ENCODE measurements around the gene MTSS2.
A peak's percentile ranks its signal among the peaks of the same experiment; 100 is the strongest.
"Not testable (repeated sequence)": the region's sequence is repeated elsewhere in the genome, so short reads cannot be mapped to it uniquely, and the experiment has no call there.

Gene MTSS2

GRCh38 chr16:70650216-70650615 is 35.6 kb downstream of the MTSS2 start:
- no peaks in the 10 kb centered on the region for H3K36me3 ChIP-seq
- H3K27ac ChIP-seq, result no peak overlapping the region
- no peak overlapping the region for H3K4me3 ChIP-seq
- H3K9ac ChIP-seq, result no peak overlapping the region
- H3K4me1 ChIP-seq, result peaks cover 0 to 9% (median 0%) of the 10 kb centered on the region in 10 experiments; a peak in 6 of 20 replicates
- H4K20me1 ChIP-seq, result no peaks in the 10 kb centered on the region
- no peak for TF ChIP-seq Cebpa-rat (IDR thresholded peaks at IDR 0.05)
- H3K27me3 ChIP-seq, result no peaks in the 10 kb centered on the region
- H3K9me3 ChIP-seq (replicated peaks in 1 of 11), result no peaks in the 10 kb centered on the region
- no peak overlapping the region for H3K4me2 ChIP-seq

DNA sequence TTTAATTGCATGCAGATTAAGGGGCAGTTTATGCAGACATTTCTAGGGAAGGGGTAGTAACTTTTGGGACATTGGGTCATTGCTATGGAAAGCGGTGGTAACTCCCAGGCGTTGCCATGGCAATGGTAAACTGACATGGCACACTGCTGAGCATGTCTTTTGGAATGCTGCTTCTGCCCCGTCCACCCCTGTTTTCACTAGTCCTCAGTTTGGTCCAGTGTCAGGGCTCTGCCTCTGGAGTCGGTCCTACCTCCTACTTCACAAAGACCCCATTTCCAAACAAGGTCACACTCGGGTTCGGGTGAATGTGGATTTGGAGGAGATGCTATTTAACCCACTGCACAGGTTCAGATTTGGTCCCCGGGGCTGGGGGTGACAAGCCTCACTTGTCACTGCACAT is 36.6 kb downstream of the MTSS2 start:
- Histone ChIP-seq H3K9ac (no peak overlapping the region), H3K27ac (no peak overlapping the region), H3K27me3 (no peaks in the 10 kb centered on the region), H3K4me2 (no peak overlapping the region), H3K4me3 (no peak overlapping the region), H3K4me1 (peaks cover 0 to 8% (median 0%) of the 10 kb centered on the region in 10 experiments; a peak in 6 of 20 replicates), H3K36me3 (no peaks in the 10 kb centered on the region), H4K20me1 (no peaks in the 10 kb centered on the region), H3K9me3 (replicated peaks in 1 of 11) (no peaks in the 10 kb centered on the region)
- no peak for TF ChIP-seq Cebpa-rat (IDR thresholded peaks at IDR 0.05)

DNA sequence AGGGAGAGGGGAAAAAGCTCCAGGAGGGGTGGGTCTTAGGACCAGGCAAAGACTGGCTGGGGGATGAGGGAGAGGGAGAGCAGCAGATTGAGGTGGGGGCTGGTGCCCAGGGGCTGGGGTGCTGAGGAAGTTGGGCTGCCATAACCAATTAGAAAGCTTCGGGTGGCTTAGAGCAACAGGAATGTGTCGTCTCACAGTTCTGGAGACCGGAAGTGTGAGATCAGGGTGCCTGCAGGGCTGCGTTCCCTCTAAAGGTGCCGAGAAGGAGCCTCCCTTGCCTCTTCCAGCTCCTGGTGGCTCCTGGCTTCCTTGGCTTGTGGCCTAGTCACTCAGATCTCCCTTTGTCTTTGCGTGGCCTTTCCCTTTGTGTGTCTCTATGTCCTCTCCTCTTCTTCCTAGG is 37.2 kb downstream of the MTSS2 start:
- no peak overlapping the region for H3K4me2 ChIP-seq

GRCh38 chr16:70647441-70648359 is 38.2 kb downstream of the MTSS2 start:
- no peak overlapping the region for H3K27ac ChIP-seq
- H4K20me1 ChIP-seq, result no peaks in the 10 kb centered on the region
- H3K4me2 ChIP-seq, result no peak overlapping the region
- TF ChIP-seq Cebpa-rat (IDR thresholded peaks at IDR 0.05), result no peak
- no peak overlapping the region for H3K9ac ChIP-seq
- no peaks in the 10 kb centered on the region for H3K27me3 ChIP-seq
- H3K4me1 ChIP-seq, result peaks cover 0 to 3% (median 0%) of the 10 kb centered on the region in 10 experiments; a peak in 1 of 20 replicates
- no peak overlapping the region for H3K4me3 ChIP-seq
- H3K36me3 ChIP-seq, result no peaks in the 10 kb centered on the region
- H3K9me3 ChIP-seq (replicated peaks in 1 of 11), result no peaks in the 10 kb centered on the region

More for the DNA sequence above, 37.2 kb downstream of the MTSS2 start:
- TF ChIP-seq Cebpa-rat (IDR thresholded peaks at IDR 0.05), result no peak
- Histone ChIP-seq H3K36me3 (no peaks in the 10 kb centered on the region), H3K4me1 (peaks cover 0 to 3% (median 0%) of the 10 kb centered on the region in 10 experiments; a peak in 1 of 20 replicates), H3K4me3 (no peak overlapping the region), H3K27me3 (no peaks in the 10 kb centered on the region), H3K9ac (no peak overlapping the region), H3K27ac (no peak overlapping the region), H4K20me1 (no peaks in the 10 kb centered on the region), H3K9me3 (replicated peaks in 1 of 11) (no peaks in the 10 kb centered on the region)

GRCh38 chr16:70646260-70647241 is 39.3 kb downstream of the MTSS2 start, which contains the start of gene IL34:
TSS of gene IL34 (plus strand) at chr16:70646559. CDS start at chr16:70646948, 389 bp downstream.
- no peaks in the 10 kb centered on the region for H3K36me3 ChIP-seq
- H3K4me2 ChIP-seq, result no peak within 1 kb of the TSS
- H3K4me3 ChIP-seq, result no peak within 1 kb of the TSS

GRCh38 chr16:70644763-70645597 is 40.9 kb downstream of the MTSS2 start:
- TF ChIP-seq Cebpa-rat (IDR thresholded peaks at IDR 0.05), result no peak

More at GRCh38 chr16:70646260-70647241, 39.3 kb downstream of the MTSS2 start, which contains the start of gene IL34:
- no peaks in the 10 kb centered on the region for H4K20me1 ChIP-seq
- no peaks in the 10 kb centered on the region for H3K9me3 ChIP-seq (replicated peaks in 1 of 11)
- H3K9ac ChIP-seq, result no peak within 1 kb of the TSS
- peaks cover 0 to 3% (median 0%) of the 10 kb centered on the region in 10 experiments; a peak in 1 of 20 replicates for H3K4me1 ChIP-seq
- no peak within 1 kb of the TSS for H3K27ac ChIP-seq
- no peaks in the 10 kb centered on the region for H3K27me3 ChIP-seq
- TF ChIP-seq Cebpa-rat (IDR thresholded peaks at IDR 0.05), result no peak

GRCh38 chr16:70643264-70643663 is 42.6 kb downstream of the MTSS2 start:
- H3K9me3 ChIP-seq (replicated peaks in 1 of 11), result not testable (repeated sequence)

More at GRCh38 chr16:70644763-70645597, 40.9 kb downstream of the MTSS2 start:
- Histone ChIP-seq H3K4me3 (no peak overlapping the region), H3K9me3 (replicated peaks in 1 of 11) (no peaks in the 10 kb centered on the region), H3K9ac (no peak overlapping the region), H3K36me3 (no peaks in the 10 kb centered on the region), H3K27ac (no peak overlapping the region), H3K4me1 (no peaks in the 10 kb centered on the region), H3K4me2 (no peak overlapping the region), H3K27me3 (no peaks in the 10 kb centered on the region), H4K20me1 (no peaks in the 10 kb centered on the region)

GRCh38 chr16:70642633-70643032 is 43.2 kb downstream of the MTSS2 start:
- H3K4me2 ChIP-seq, result no peak overlapping the region
- no peaks in the 10 kb centered on the region for H3K4me1 ChIP-seq
- H3K9me3 ChIP-seq (replicated peaks in 1 of 11), result no peaks in the 10 kb centered on the region
- TF ChIP-seq Cebpa-rat (IDR thresholded peaks at IDR 0.05), result peak in 1 of 11 experiments; percentile 19; a peak in 1 of 22 replicates
- no peaks in the 10 kb centered on the region for H4K20me1 ChIP-seq
- no peak overlapping the region for H3K4me3 ChIP-seq
- H3K36me3 ChIP-seq, result no peaks in the 10 kb centered on the region
- no peak overlapping the region for H3K9ac ChIP-seq
- H3K27ac ChIP-seq, result no peak overlapping the region
- no peaks in the 10 kb centered on the region for H3K27me3 ChIP-seq

More at GRCh38 chr16:70643264-70643663, 42.6 kb downstream of the MTSS2 start:
- not testable (repeated sequence) for H3K9ac ChIP-seq, H3K27ac ChIP-seq, H3K36me3 ChIP-seq, H3K4me3 ChIP-seq, H3K4me2 ChIP-seq, H3K27me3 ChIP-seq, H4K20me1 ChIP-seq, H3K4me1 ChIP-seq
